Karpas-422 (cell line): Measurements from ENCODE around the gene RASAL1. TPM values are rescaled to one million over a fixed set of nuclear protein-coding genes. Genes with fewer than 3 reads are reported as not detected.

Experiments
- DNase-seq: peaks from one replicate; pipeline ENCODE4 v3.0.0-alpha.2; 2015
- H2AFZ ChIP-seq: fragments of 200-600 bp; sonication (generic); 2 replicates; pipeline ENCODE4 v1.6.1; 2014; ENCODE audit warnings: antibody characterized with exemption, low read length, mixed read lengths
- H3K27ac ChIP-seq: fragments of 200-600 bp; sonication (generic); 2 replicates; pipeline ENCODE4 v1.5.1; 2014; ENCODE audit warnings: mild to moderate bottlenecking, low read length, moderate library complexity
- H3K27me3 ChIP-seq: fragments of 200-600 bp; sonication (generic); 2 replicates; pipeline ENCODE4 v1.6.1; 2014; ENCODE audit warnings: low read length, mixed read lengths
- H3K36me3 ChIP-seq: fragments of 200-600 bp; sonication (generic); 2 replicates; pipeline ENCODE4 v1.6.1; 2014; ENCODE audit warnings: low read length, mixed read lengths; ENCODE audit not compliant: insufficient read depth
- H3K4me1 ChIP-seq: fragments of 200-600 bp; sonication (generic); 2 replicates; pipeline ENCODE4 v1.6.1; 2014; ENCODE audit warnings: mild to moderate bottlenecking, low read length, mixed read lengths
- H3K4me2 ChIP-seq: fragments of 200-600 bp; sonication (generic); 2 replicates; pipeline ENCODE4 v1.6.1; 2014; ENCODE audit warnings: low read length, low read depth, mild to moderate bottlenecking; ENCODE audit not compliant: poor library complexity, severe bottlenecking
- H3K4me3 ChIP-seq: fragments of 200-600 bp; sonication (generic); 2 replicates; pipeline ENCODE4 v1.5.1; 2014; ENCODE audit warnings: mild to moderate bottlenecking, antibody characterized with exemption, low read length, mixed read lengths
- H3K79me2 ChIP-seq: fragments of 200-600 bp; sonication (generic); 2 replicates; pipeline ENCODE4 v1.6.1; 2014; ENCODE audit warnings: mild to moderate bottlenecking, low read length, mixed read lengths
- H3K9ac ChIP-seq: fragments of 200-600 bp; sonication (generic); 2 replicates; pipeline ENCODE4 v1.6.0; 2014; ENCODE audit warnings: low read length
- H3K9me2 ChIP-seq: fragments of 200-600 bp; sonication (generic), shearing (Covaris generic); replicated peaks from 2 replicates; pipeline ENCODE4 v1.6.0; 2014; ENCODE audit warnings: mild to moderate bottlenecking, low read length, moderate library complexity; ENCODE audit not compliant: insufficient read depth
- H3K9me3 ChIP-seq: fragments of 300-700, 200-600 bp; sonication (generic); 2 replicates; pipeline ENCODE4 v1.6.1; 2014; ENCODE audit warnings: low read length, mixed read lengths
- H4K20me1 ChIP-seq: fragments of 200-600 bp; sonication (generic); 2 replicates; pipeline ENCODE4 v1.6.1; 2014; ENCODE audit warnings: mild to moderate bottlenecking, antibody characterized with exemption, low read length, low read depth; ENCODE audit not compliant: insufficient read depth
- total RNA-seq: library from RNA; depleted of rRNA; stranded (reverse); fragments of >200 nt; shearing (Covaris generic); gene quantifications from 2 replicates; pipeline ENCODE4 v1.2.3, GENCODE V29; 2014; ENCODE audit warnings: low replicate concordance

Gene RASAL1
- total RNA-seq, 1 experiment from 2014 or later = 3.4 TPM

GRCh38 chr12:113174461-113175384 lies 39.2 kb upstream of the RASAL1 start:
- Histone ChIP-seq H3K4me1 (peaks cover 5% of the 10 kb centered on the region), H4K20me1 (peaks cover 6% of the 10 kb centered on the region; the same call in 1 of the 2 replicates), H2AFZ (no peak overlapping the region), H3K9ac (no peak overlapping the region), H3K4me3 (no peak overlapping the region), H3K79me2 (peaks cover 17% of the 10 kb centered on the region), H3K9me3 (no peaks in the 10 kb centered on the region), H3K9me2 (no peaks in the 10 kb centered on the region), H3K27me3 (no peaks in the 10 kb centered on the region), H3K36me3 (peaks cover 73% of the 10 kb centered on the region), H3K4me2 (no peak overlapping the region), H3K27ac (no peak overlapping the region)
- DNase-seq = peak; percentile 94

- no peaks in the 10 kb centered on the region for H3K9me3 ChIP-seq
- no peak overlapping the region for H3K4me2 ChIP-seq
- H3K36me3 ChIP-seq = peaks cover 58% of the 10 kb centered on the region
- H3K4me1 ChIP-seq = peaks cover 5% of the 10 kb centered on the region
- H4K20me1 ChIP-seq = peaks cover 9% of the 10 kb centered on the region; the same call in 1 of the 2 replicates
- no peak overlapping the region for H3K4me3 ChIP-seq
- H2AFZ ChIP-seq = no peak overlapping the region
- peak overlapping the region; percentile 27; the same call in 1 of the 2 replicates for H3K27ac ChIP-seq
- H3K9ac ChIP-seq = no peak overlapping the region
- no peaks in the 10 kb centered on the region for H3K27me3 ChIP-seq
- no peak for DNase-seq
- no peaks in the 10 kb centered on the region for H3K9me2 ChIP-seq
- peaks cover 17% of the 10 kb centered on the region for H3K79me2 ChIP-seq
Observed at GRCh38 chr12:113173081-113173698, 37.6 kb upstream of the RASAL1 start.

GRCh38 chr12:113172185-113172584 lies 36.6 kb upstream of the RASAL1 start:
- no peak overlapping the region for H3K27ac ChIP-seq
- H3K9ac ChIP-seq = no peak overlapping the region
- no peaks in the 10 kb centered on the region for H3K9me2 ChIP-seq
- H3K4me3 ChIP-seq = no peak overlapping the region
- peaks cover 9% of the 10 kb centered on the region; the same call in 1 of the 2 replicates for H4K20me1 ChIP-seq
- H3K27me3 ChIP-seq = no peaks in the 10 kb centered on the region
- no peak overlapping the region for H3K4me2 ChIP-seq
- peaks cover 17% of the 10 kb centered on the region for H3K79me2 ChIP-seq
- H3K36me3 ChIP-seq = peaks cover 48% of the 10 kb centered on the region
- H3K4me1 ChIP-seq = peaks cover 5% of the 10 kb centered on the region
- H3K9me3 ChIP-seq = no peaks in the 10 kb centered on the region
- no peak overlapping the region for H2AFZ ChIP-seq
- no peak for DNase-seq

GRCh38 chr12:113171543-113171942 lies 36.0 kb upstream of the RASAL1 start:
- no peak overlapping the region for H3K9ac ChIP-seq
- H3K27me3 ChIP-seq = no peaks in the 10 kb centered on the region
- H3K27ac ChIP-seq = no peak overlapping the region
- H3K79me2 ChIP-seq = peaks cover 17% of the 10 kb centered on the region
- no peak for DNase-seq
- H3K9me3 ChIP-seq = no peaks in the 10 kb centered on the region
- H3K4me3 ChIP-seq = no peak overlapping the region
- no peaks in the 10 kb centered on the region for H3K9me2 ChIP-seq
- H2AFZ ChIP-seq = no peak overlapping the region
- H3K4me1 ChIP-seq = peaks cover 5% of the 10 kb centered on the region
- no peak overlapping the region for H3K4me2 ChIP-seq
- H3K36me3 ChIP-seq = peaks cover 42% of the 10 kb centered on the region
- H4K20me1 ChIP-seq = peaks cover 9% of the 10 kb centered on the region; the same call in 1 of the 2 replicates

- Histone ChIP-seq H3K27ac (no peak overlapping the region), H3K9me3 (no peaks in the 10 kb centered on the region), H3K9ac (no peak overlapping the region), H3K36me3 (peaks cover 41% of the 10 kb centered on the region), H3K4me1 (peaks cover 5% of the 10 kb centered on the region), H3K4me3 (no peak overlapping the region), H3K27me3 (no peaks in the 10 kb centered on the region), H3K79me2 (peaks cover 17% of the 10 kb centered on the region), H4K20me1 (peaks cover 9% of the 10 kb centered on the region; the same call in 1 of the 2 replicates), H3K9me2 (no peaks in the 10 kb centered on the region), H3K4me2 (no peak overlapping the region), H2AFZ (no peak overlapping the region)
- no peak for DNase-seq
Observed at GRCh38 chr12:113170926-113171325, 35.4 kb upstream of the RASAL1 start.

GRCh38 chr12:113170457-113170856 lies 34.9 kb upstream of the RASAL1 start:
- no peak overlapping the region for H3K4me2 ChIP-seq
- H3K9me2 ChIP-seq = no peaks in the 10 kb centered on the region
- peaks cover 9% of the 10 kb centered on the region; the same call in 1 of the 2 replicates for H4K20me1 ChIP-seq
- H3K27me3 ChIP-seq = no peaks in the 10 kb centered on the region
- no peak overlapping the region for H3K27ac ChIP-seq
- no peaks in the 10 kb centered on the region for H3K9me3 ChIP-seq
- no peak overlapping the region for H3K9ac ChIP-seq
- peaks cover 5% of the 10 kb centered on the region for H3K4me1 ChIP-seq
- peaks cover 41% of the 10 kb centered on the region for H3K36me3 ChIP-seq
- H2AFZ ChIP-seq = no peak overlapping the region
- no peak for DNase-seq
- peaks cover 17% of the 10 kb centered on the region for H3K79me2 ChIP-seq
- no peak overlapping the region for H3K4me3 ChIP-seq

GRCh38 chr12:113169697-113170096 lies 34.1 kb upstream of the RASAL1 start:
- no peak overlapping the region for H3K4me2 ChIP-seq
- H3K4me3 ChIP-seq = no peak overlapping the region
- H4K20me1 ChIP-seq = peaks cover 6% of the 10 kb centered on the region; the same call in 1 of the 2 replicates
- peaks cover 17% of the 10 kb centered on the region for H3K79me2 ChIP-seq
- H3K36me3 ChIP-seq = peaks cover 39% of the 10 kb centered on the region
- no peaks in the 10 kb centered on the region for H3K9me2 ChIP-seq
- no peaks in the 10 kb centered on the region for H3K27me3 ChIP-seq
- no peaks in the 10 kb centered on the region for H3K9me3 ChIP-seq
- H2AFZ ChIP-seq = no peak overlapping the region
- no peak overlapping the region for H3K27ac ChIP-seq
- no peak overlapping the region for H3K9ac ChIP-seq
- no peak for DNase-seq
- peaks cover 5% of the 10 kb centered on the region for H3K4me1 ChIP-seq

GRCh38 chr12:113167868-113168267 lies 32.3 kb upstream of the RASAL1 start:
- H3K27me3 ChIP-seq = no peaks in the 10 kb centered on the region
- H3K9me3 ChIP-seq = no peaks in the 10 kb centered on the region
- H3K4me1 ChIP-seq = no peaks in the 10 kb centered on the region
- H3K9ac ChIP-seq = no peak overlapping the region
- no peak overlapping the region for H3K4me2 ChIP-seq
- H3K4me3 ChIP-seq = no peak overlapping the region
- H3K36me3 ChIP-seq = peaks cover 24% of the 10 kb centered on the region
- H3K9me2 ChIP-seq = no peaks in the 10 kb centered on the region
- H3K27ac ChIP-seq = no peak overlapping the region
- H4K20me1 ChIP-seq = peaks cover 4% of the 10 kb centered on the region; the same call in 1 of the 2 replicates
- no peak overlapping the region for H2AFZ ChIP-seq
- H3K79me2 ChIP-seq = peaks cover 7% of the 10 kb centered on the region; the same call in 1 of the 2 replicates
- no peak for DNase-seq
